Posterior cingulate gyrus (tissue), 11 donors: ENCODE data around the gene TRPM1.

Experiments used
- DNase-seq, 10 donors: peaks; one replicate each; pipeline versions ENCODE4 v3.0.0 to v3.0.0-alpha.2; 2020 to 2021; ENCODE audit warnings: mixed read lengths in 3 of 10
- intact Hi-C: fragments of 100-400 bp; cut with DNase I; formaldehyde crosslinking; loops from one replicate; pipeline ENCODE4 v1.15.1; 2023

The TRPM1 gene

GRCh38 chr15:31058236-31058962, 43.1 kb downstream of the TRPM1 start:
- intact Hi-C loops, result no loop called here
- no peak for DNase-seq

- intact Hi-C loops, result no loop called here
- peak in 1 of 10 donors; percentile 40 for DNase-seq
These were observed 49.9 kb downstream of the TRPM1 start for GRCh38 chr15:31051496-31052080.

- DNase-seq, result peak in 1 of 10 donors; percentile 28
- intact Hi-C loops, result no loop called here
These were observed 50.6 kb downstream of the TRPM1 start for GRCh38 chr15:31050953-31051352.

GRCh38 chr15:31049682-31050615, 51.6 kb downstream of the TRPM1 start:
- DNase-seq, result peak in 1 of 10 donors; percentile 42
- intact Hi-C loops, result no loop called here

- peak in 1 of 10 donors; percentile 16 for DNase-seq
- intact Hi-C loops, result no loop called here
These were observed 52.4 kb downstream of the TRPM1 start for GRCh38 chr15:31049111-31049510.

- peak in 1 of 10 donors; percentile 47 for DNase-seq
- intact Hi-C loops, result no loop called here
These were observed 54.1 kb downstream of the TRPM1 start for GRCh38 chr15:31047437-31047836.

GRCh38 chr15:31046759-31047359, 54.7 kb downstream of the TRPM1 start:
- intact Hi-C loops, result no loop called here
- DNase-seq, result peak in 1 of 10 donors; percentile 51

GRCh38 chr15:31045606-31046005, 55.9 kb downstream of the TRPM1 start:
- no peak for DNase-seq
- intact Hi-C loops, result no loop called here

- intact Hi-C loops, result no loop called here
- DNase-seq, result no peak
These were observed 58.8 kb downstream of the TRPM1 start for GRCh38 chr15:31042751-31043150.

GRCh38 chr15:31041610-31042009, 59.9 kb downstream of the TRPM1 start:
- intact Hi-C loops, result no loop called here
- no peak for DNase-seq

GRCh38 chr15:31040611-31041010, 60.9 kb downstream of the TRPM1 start:
- intact Hi-C loops, result no loop called here
- DNase-seq, result peak in 1 of 10 donors; percentile 54

- peak in 1 of 10 donors; percentile 41 for DNase-seq
- intact Hi-C loops, result no loop called here
These were observed 61.6 kb downstream of the TRPM1 start for GRCh38 chr15:31039961-31040360.

- intact Hi-C loops, result no loop called here
These were observed 63.6 kb downstream of the TRPM1 start for GRCh38 chr15:31037731-31038477.

GRCh38 chr15:31036783-31037182, 64.7 kb downstream of the TRPM1 start:
- peak in 1 of 10 donors; percentile 69 for DNase-seq
- intact Hi-C loops, result no loop called here

More at GRCh38 chr15:31037731-31038477, 63.6 kb downstream of the TRPM1 start:
- DNase-seq, result no peak

- intact Hi-C loops, result no loop called here
- DNase-seq, result no peak
These were observed 65.9 kb downstream of the TRPM1 start for GRCh38 chr15:31035610-31036009.

- no peak for DNase-seq
- intact Hi-C loops, result no loop called here
These were observed 67.4 kb downstream of the TRPM1 start for GRCh38 chr15:31034152-31034551.

GRCh38 chr15:31032961-31033371, 68.6 kb downstream of the TRPM1 start:
- DNase-seq, result no peak
- intact Hi-C loops, result no loop called here

GRCh38 chr15:31031471-31032067, 70.0 kb downstream of the TRPM1 start:
- intact Hi-C loops, result no loop called here
- no peak for DNase-seq

- intact Hi-C loops, result no loop called here
- DNase-seq, result no peak
These were observed 73.5 kb downstream of the TRPM1 start for GRCh38 chr15:31027910-31028578.
